HG03025 (cell line): ENCODE data around the gene ZKSCAN8.

Source experiments
- ATAC-seq: cut with Tn5 transposase; IDR thresholded peaks from one replicate; pipeline ENCODE4 v1.9.1; 2021; ENCODE audit warnings: mild to moderate bottlenecking, moderate library complexity; ENCODE audit not compliant: unreplicated experiment, low FRiP score

Gene ZKSCAN8

DNA sequence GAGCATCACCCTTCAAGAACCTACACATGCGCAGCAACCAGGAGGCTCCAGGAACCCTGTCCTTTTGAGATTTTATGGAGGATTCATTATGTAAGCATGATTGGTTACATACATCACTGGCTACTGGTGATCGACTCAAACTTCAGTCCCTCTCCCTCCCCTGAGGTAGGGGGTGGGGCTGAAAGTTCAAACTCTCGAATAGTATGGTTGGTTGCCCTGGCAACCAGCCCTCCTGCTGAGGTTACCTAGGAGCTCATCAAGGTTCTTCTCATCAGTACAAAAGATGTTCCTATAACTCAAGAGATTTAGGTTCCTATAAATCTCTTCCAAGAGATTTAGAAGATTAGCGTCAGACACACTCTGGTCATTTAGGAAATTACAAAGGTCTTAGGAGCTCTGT, 61.5 kb downstream of the ZKSCAN8 start:
- no peak for ATAC-seq

DNA sequence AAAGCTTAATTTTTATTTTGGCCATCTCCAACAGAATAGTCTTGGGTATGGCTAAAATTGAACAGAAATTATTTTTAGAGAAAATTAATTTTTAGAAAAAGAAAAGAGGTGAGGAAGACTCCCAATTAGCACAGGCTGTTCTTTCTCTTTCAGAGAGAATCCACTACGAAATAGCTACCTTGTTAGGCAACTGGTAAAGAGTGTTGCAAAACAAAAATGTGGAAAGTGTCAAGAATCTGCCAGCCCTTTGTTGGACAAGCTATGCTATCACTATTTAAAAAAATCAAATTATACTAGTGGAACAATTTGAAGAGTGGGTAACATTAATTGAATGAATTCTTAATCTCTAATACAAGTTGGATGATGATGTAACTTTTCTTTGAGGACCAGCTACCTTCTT, 64.2 kb downstream of the ZKSCAN8 start:
- ATAC-seq: no peak

DNA sequence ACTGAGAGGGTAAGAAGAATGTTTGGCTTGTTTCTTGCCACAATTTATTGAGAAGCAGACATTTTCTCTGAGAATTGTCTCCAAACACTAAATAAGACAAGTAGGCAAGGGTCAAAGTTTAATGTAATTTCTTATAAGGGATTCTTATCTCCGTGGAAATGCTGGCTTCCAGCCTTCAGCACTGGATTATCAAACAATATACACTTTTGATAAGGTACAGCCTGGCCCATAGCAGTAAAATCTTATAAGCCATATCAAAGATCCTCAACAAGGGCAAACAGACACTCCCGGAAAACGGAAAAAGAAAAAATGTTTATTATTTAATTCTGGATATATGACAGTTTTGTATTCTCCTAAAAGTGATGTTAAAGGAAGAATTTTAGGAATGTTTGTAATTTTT, 64.8 kb downstream of the ZKSCAN8 start:
- no peak for ATAC-seq

DNA sequence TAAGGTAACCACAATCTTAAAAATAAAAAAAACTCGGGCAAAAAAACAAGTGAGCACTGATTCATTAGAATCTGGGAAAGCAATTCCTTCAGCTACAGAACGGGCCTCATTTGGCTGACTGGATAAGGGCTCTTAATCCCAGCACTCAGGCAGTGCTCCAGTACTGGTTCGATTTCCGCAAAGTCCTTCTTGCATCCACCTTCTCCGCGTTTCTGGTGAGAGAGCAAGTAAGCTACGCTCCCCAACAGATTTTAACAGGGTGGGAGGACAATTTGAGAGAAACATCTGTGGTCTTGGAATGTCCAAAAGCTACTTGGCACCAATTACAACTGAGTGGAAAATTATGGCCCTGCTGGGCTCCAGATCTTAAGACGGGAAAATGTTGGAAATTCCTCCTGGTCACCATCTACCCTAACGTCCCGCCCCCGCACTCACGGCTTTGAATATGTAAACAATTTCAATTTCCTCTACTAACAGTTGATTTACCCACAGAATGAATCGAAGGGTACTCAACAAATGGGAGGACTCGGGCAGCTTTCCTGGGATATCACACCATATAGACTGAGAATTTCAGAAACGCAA, 65.3 kb downstream of the ZKSCAN8 start:
- no peak for ATAC-seq

DNA sequence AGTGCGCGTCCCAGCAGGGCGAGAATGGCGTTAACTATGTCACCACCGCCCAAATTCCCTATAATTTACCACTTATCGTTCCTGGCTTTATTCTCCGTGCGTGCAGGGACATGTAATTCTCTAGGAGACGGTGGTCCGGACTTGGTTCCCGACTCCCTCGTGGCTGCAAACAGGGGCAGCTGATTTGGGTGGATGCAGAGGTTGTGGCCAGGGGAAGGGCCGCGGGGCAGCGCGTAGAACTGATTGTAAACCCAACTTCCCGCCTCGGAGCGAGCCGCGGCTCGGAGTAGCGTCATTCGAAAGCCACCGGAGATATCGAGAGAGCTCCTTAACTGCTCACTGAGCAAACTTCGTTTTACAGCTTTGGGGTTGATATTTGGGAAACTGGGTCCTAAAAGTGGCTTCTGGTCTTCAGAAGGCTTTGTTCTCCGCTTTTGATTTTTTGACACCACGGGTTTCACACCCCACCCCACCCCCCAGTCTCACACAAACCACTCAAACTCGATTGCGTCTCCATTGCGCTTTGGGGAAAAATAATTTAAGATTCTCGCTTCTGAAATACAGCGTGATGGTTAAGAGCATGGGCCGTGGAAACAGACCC, 65.9 kb downstream of the ZKSCAN8 start:
- no peak for ATAC-seq

DNA sequence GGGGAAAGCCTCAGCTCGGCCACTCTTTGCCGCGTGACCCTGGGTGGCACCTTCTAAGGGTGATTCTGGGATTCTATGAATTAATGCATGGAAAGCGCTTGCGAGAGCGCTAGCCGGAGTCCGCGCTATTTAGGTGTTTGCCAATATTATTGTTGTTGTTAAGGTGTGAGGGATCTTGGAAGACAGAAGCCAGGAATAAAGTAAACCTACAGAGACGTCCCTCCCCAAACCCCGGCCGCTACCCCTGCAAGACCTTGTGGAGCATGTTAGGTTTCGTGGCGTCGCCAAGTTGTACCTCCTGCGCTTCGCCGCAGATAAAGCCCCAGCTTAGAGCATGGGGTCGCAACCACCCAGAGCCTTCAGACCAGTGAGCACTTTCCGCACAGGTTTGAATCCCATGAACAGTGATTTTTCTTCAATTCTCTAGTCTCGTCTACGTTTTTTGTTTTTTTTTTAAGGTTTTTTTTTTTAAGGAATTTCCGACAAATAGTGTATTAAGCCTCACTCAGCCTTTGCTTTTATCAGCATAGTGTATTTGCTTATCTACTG, 66.5 kb downstream of the ZKSCAN8 start:
- no peak for ATAC-seq
